Measurements from ENCODE around the gene PKNOX2.

GRCh38 chr11:125304136-125304535 is 139.6 kb downstream of the PKNOX2 start:
- TF ChIP-seq, protein P1, sequence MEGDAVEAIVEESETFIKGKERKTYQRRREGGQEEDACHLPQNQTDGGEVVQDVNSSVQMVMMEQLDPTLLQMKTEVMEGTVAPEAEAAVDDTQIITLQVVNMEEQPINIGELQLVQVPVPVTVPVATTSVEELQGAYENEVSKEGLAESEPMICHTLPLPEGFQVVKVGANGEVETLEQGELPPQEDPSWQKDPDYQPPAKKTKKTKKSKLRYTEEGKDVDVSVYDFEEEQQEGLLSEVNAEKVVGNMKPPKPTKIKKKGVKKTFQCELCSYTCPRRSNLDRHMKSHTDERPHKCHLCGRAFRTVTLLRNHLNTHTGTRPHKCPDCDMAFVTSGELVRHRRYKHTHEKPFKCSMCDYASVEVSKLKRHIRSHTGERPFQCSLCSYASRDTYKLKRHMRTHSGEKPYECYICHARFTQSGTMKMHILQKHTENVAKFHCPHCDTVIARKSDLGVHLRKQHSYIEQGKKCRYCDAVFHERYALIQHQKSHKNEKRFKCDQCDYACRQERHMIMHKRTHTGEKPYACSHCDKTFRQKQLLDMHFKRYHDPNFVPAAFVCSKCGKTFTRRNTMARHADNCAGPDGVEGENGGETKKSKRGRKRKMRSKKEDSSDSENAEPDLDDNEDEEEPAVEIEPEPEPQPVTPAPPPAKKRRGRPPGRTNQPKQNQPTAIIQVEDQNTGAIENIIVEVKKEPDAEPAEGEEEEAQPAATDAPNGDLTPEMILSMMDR (IDR thresholded peaks at IDR 0.05; ENCODE audit: control extremely low read depth in 1 of 3, insufficient read depth in 1 of 3, low read depth in 1 of 3, low read length in 3 of 3), result no peak
- TF ChIP-seq CBX8 (IDR thresholded peaks at IDR 0.05; ENCODE audit: borderline replicate concordance, low read depth, low read length), result no peak
- no peak for TF ChIP-seq EP300 (IDR thresholded peaks at IDR 0.05; ENCODE audit: borderline replicate concordance in 1 of 2, low read depth in 2 of 2, low read length in 2 of 2)
- no peak for TF ChIP-seq CHD2 (IDR thresholded peaks at IDR 0.05; ENCODE audit: low read length)
- TF ChIP-seq POLR2A (IDR thresholded peaks at IDR 0.05; ENCODE audit: control extremely low read depth in 1 of 2, low read depth in 2 of 2, low read length in 2 of 2), result no peak
- no peak for TF ChIP-seq POLR2AphosphoS5 (IDR thresholded peaks at IDR 0.05; ENCODE audit: low read depth, low read length)
- TF ChIP-seq RAD21 (IDR thresholded peaks at IDR 0.05 in 1 of 2, conservative IDR thresholded peaks at IDR 0.05 in 1 of 2; ENCODE audit: low read depth in 2 of 2, low read length in 2 of 2), result no peak
- TF ChIP-seq GABPA (IDR thresholded peaks at IDR 0.05; ENCODE audit: borderline replicate concordance, insufficient read depth, low read length), result no peak
- TF ChIP-seq CEBPB (IDR thresholded peaks at IDR 0.05; ENCODE audit: low read depth, low read length), result no peak
- no peak for TF ChIP-seq RNF2 (IDR thresholded peaks at IDR 0.05; ENCODE audit: borderline replicate concordance, low read depth, low read length, missing control alignments, poor library complexity, severe bottlenecking)
- no peak for TF ChIP-seq SAP30 (IDR thresholded peaks at IDR 0.05; ENCODE audit: insufficient read depth, insufficient replicate concordance, low read length)
- no peak for TF ChIP-seq SIRT6 (IDR thresholded peaks at IDR 0.05; ENCODE audit: low read length)

Measured in H1 (cell line).